Fibroblast of pulmonary artery (primary cell): ENCODE results near the gene PKM.
A peak's percentile ranks its signal among the peaks of the same experiment; 100 is the strongest.

Experiments
- DNase-seq: peaks from one replicate; pipeline ENCODE4 v3.0.0-alpha.2; 2010; ENCODE audit warnings: low read depth
- H3K4me3 ChIP-seq: replicated peaks from 2 replicates; pipeline ENCODE4 v1.5.1; 2011; ENCODE audit warnings: low read depth, mild to moderate bottlenecking, control low read depth, low read length, moderate library complexity
- CTCF ChIP-seq: IDR thresholded peaks from 2 replicates; pipeline ENCODE4 v1.5.1; 2011; ENCODE audit warnings: mild to moderate bottlenecking, control low read depth, low read length, inconsistent platforms; ENCODE audit errors: missing control alignments

PKM gene

GRCh38 chr15:72233769-72234168 is 2.8 kb upstream of the PKM start:
- DNase-seq, result no peak
- TF ChIP-seq CTCF, result no peak
- H3K4me3 ChIP-seq, result no peak overlapping the region

GRCh38 chr15:72231833-72232478 is 966 bp upstream of the PKM start:
- no peak for TF ChIP-seq CTCF
- peak overlapping the region; percentile 95 for H3K4me3 ChIP-seq
- DNase-seq, result peak; percentile 78

- H3K4me3 ChIP-seq, result peak overlapping the region; percentile 95
- TF ChIP-seq CTCF, result no peak
- peak; percentile 94 for DNase-seq
These were observed 559 bp downstream of the PKM start for GRCh38 chr15:72230197-72231065.

- DNase-seq, result no peak
- peak overlapping the region; percentile 95 for H3K4me3 ChIP-seq
These were observed 1.1 kb downstream of the PKM start for GRCh38 chr15:72229947-72230196.

GRCh38 chr15:72229076-72229946 is 1.7 kb downstream of the PKM start:
- H3K4me3 ChIP-seq, result peak overlapping the region; percentile 95
- no peak for TF ChIP-seq CTCF
- DNase-seq, result peak; percentile 57

More at GRCh38 chr15:72229947-72230196, 1.1 kb downstream of the PKM start:
- TF ChIP-seq CTCF, result no peak

GRCh38 chr15:72227720-72228119 is 3.3 kb downstream of the PKM start:
- DNase-seq, result no peak
- no peak for TF ChIP-seq CTCF
- H3K4me3 ChIP-seq, result peak overlapping the region; percentile 95
